Neural cell (in vitro differentiated cells): ENCODE measurements around the gene AGBL1. TPM values are rescaled to one million over a fixed set of nuclear protein-coding genes. Genes with fewer than 3 reads are reported as not detected.

Experiments used
- H2AFZ ChIP-seq: fragments of 200-600, 300-800 bp; sonication (generic), shearing (Covaris generic); 2 replicates; pipeline ENCODE4 v1.6.0; 2014; ENCODE audit warnings: low read depth, mild to moderate bottlenecking, antibody characterized with exemption, low read length, moderate library complexity
- H3F3A ChIP-seq: fragments of 200-600 bp; shearing (Covaris generic); 2 replicates; pipeline ENCODE4 v1.6.1; 2016; ENCODE audit warnings: mild to moderate bottlenecking, moderate library complexity, mixed read lengths, antibody characterized with exemption, low read length; ENCODE audit not compliant: insufficient read depth, poor library complexity, severe bottlenecking
- H3K27ac ChIP-seq: fragments of 200-600, 300-800 bp; sonication (generic), shearing (Covaris generic); 2 replicates; pipeline ENCODE4 v1.5.1; 2014; ENCODE audit warnings: mild to moderate bottlenecking, low read length, moderate library complexity
- H3K27me3 ChIP-seq: fragments of 300-800, 200-600 bp; sonication (generic), shearing (Covaris generic); 2 replicates; pipeline ENCODE4 v1.6.0; 2014; ENCODE audit warnings: mild to moderate bottlenecking, low read depth, low read length, moderate library complexity; ENCODE audit not compliant: insufficient read depth
- H3K36me3 ChIP-seq: fragments of 300-800, 200-600 bp; sonication (generic), shearing (Covaris generic); 2 replicates; pipeline ENCODE4 v1.5.1; 2014; ENCODE audit warnings: mild to moderate bottlenecking, antibody characterized with exemption, low read length, moderate library complexity; ENCODE audit not compliant: insufficient read depth
- H3K4me2 ChIP-seq: fragments of 300-800, 200-600 bp; sonication (generic), shearing (Covaris generic); 2 replicates; pipeline ENCODE4 v1.6.0; 2014; ENCODE audit warnings: mild to moderate bottlenecking, low read length
- H3K4me3 ChIP-seq: fragments of 300-800, 200-600 bp; sonication (generic), shearing (Covaris generic); 2 replicates; pipeline ENCODE4 v1.5.1; 2014; ENCODE audit warnings: mild to moderate bottlenecking, low read length, moderate library complexity
- H3K79me2 ChIP-seq: fragments of 200-600 bp; shearing (Covaris generic); replicated peaks from 2 replicates; pipeline ENCODE4 v1.6.0; 2014; ENCODE audit warnings: mild to moderate bottlenecking, low read length, moderate library complexity; ENCODE audit not compliant: insufficient read depth
- H3K9ac ChIP-seq: fragments of 300-800, 200-600 bp; sonication (generic), shearing (Covaris generic); 2 replicates; pipeline ENCODE4 v1.6.1; 2016; ENCODE audit warnings: mild to moderate bottlenecking, low read length, mixed read lengths
- H3K9me2 ChIP-seq: fragments of 200-600 bp; shearing (Covaris generic); 2 replicates; pipeline ENCODE4 v1.6.1; 2016; ENCODE audit warnings: mild to moderate bottlenecking, low read length, mixed read lengths; ENCODE audit not compliant: insufficient read depth
- H3K9me3 ChIP-seq: fragments of 200-600, 300-800 bp; sonication (generic), shearing (Covaris generic); 2 replicates; pipeline ENCODE4 v1.6.1; 2016; ENCODE audit warnings: mild to moderate bottlenecking, mixed run types, low read length, moderate library complexity, mixed read lengths
- H4K20me1 ChIP-seq: fragments of 200-600 bp; shearing (Covaris generic); 2 replicates; pipeline ENCODE4 v1.6.1; 2016; ENCODE audit warnings: mild to moderate bottlenecking, mixed run types; ENCODE audit not compliant: insufficient read depth
- EP300 ChIP-seq: fragments of 450-650 bp; conservative IDR thresholded peaks from 2 replicates; pipeline ENCODE4 v1.6.1; 2014; ENCODE audit warnings: antibody characterized with exemption, mild to moderate bottlenecking, moderate library complexity; ENCODE audit not compliant: poor library complexity, severe bottlenecking
- EZH2 ChIP-seq: fragments of 200-600, 300-800 bp; shearing (Covaris generic), sonication (generic); IDR thresholded peaks from 2 replicates; pipeline ENCODE4 v1.6.1; 2014; ENCODE audit warnings: antibody characterized with exemption, low read length, borderline replicate concordance, mild to moderate bottlenecking; ENCODE audit not compliant: insufficient read depth, poor library complexity, severe bottlenecking
- MXI1 ChIP-seq: fragments of 450-650 bp; conservative IDR thresholded peaks from 2 replicates; pipeline ENCODE4 v1.6.1; 2014; ENCODE audit warnings: antibody characterized with exemption, mild to moderate bottlenecking; ENCODE audit not compliant: poor library complexity, severe bottlenecking
- POLR2AphosphoS5 ChIP-seq: IDR thresholded peaks from 2 replicates; pipeline ENCODE4 v1.6.1; 2012
- SMC3 ChIP-seq: fragments of 450-650 bp; conservative IDR thresholded peaks from 2 replicates; pipeline ENCODE4 v1.6.1; 2014; ENCODE audit warnings: antibody characterized with exemption, mild to moderate bottlenecking, moderate library complexity; ENCODE audit not compliant: poor library complexity
- TAF1 ChIP-seq: IDR thresholded peaks from 2 replicates; pipeline ENCODE4 v1.6.1; 2012; ENCODE audit warnings: low read depth
- polyA plus RNA-seq: library from polyadenylated mRNA; depleted of rRNA; stranded (reverse); fragments of >200 nt; gene quantifications from 2 replicates; pipeline ENCODE4 v1.2.3, GENCODE V29; 2014
- TF ChIP-seq, protein P1 (sequence below): fragments of 450-650 bp; IDR thresholded peaks from 2 replicates; pipeline ENCODE4 v1.5.1; 2014; ENCODE audit warnings: antibody characterized with exemption, mild to moderate bottlenecking, moderate library complexity; ENCODE audit not compliant: poor library complexity, severe bottlenecking
- TF ChIP-seq, protein P2 (sequence below): IDR thresholded peaks from 2 replicates; pipeline ENCODE4 v1.6.1; 2012; ENCODE audit warnings: borderline replicate concordance

AGBL1 gene
- polyA plus RNA-seq, 1 donor from 2014 or later = 0.12 TPM

DNA sequence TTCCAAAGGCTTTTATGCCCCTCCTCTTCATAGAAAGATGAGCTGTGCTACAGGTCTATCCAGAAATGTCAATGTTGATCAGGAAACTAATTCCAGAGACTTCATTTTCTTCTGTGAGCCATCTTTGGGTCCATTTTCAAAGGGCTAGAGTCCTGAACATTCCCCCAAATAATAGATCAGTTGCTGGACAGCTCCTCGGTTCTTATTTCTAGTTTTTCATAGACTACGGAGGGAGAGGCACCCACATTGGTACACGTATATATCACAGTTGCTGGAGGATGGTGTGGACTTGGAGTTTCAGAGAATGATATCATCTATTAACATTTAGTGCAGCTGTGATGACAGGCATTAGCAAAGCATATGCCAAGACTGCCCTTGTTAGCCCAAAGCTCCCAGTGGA, 59.1 kb downstream of the AGBL1 start:
- Histone ChIP-seq H3K79me2 (no peaks in the 10 kb centered on the region), H3K9me3 (no peaks in the 10 kb centered on the region), H3K27ac (no peak overlapping the region), H3K36me3 (no peaks in the 10 kb centered on the region), H3K4me2 (no peak overlapping the region), H3K27me3 (no peaks in the 10 kb centered on the region), H3F3A (no peaks in the 10 kb centered on the region), H3K4me3 (no peak overlapping the region), H3K9ac (no peak overlapping the region), H3K9me2 (no peaks in the 10 kb centered on the region), H4K20me1 (no peaks in the 10 kb centered on the region), H2AFZ (no peak overlapping the region)
- no peak for TF ChIP-seq POLR2AphosphoS5
- no peak for TF ChIP-seq EP300
- TF ChIP-seq, protein P1, sequence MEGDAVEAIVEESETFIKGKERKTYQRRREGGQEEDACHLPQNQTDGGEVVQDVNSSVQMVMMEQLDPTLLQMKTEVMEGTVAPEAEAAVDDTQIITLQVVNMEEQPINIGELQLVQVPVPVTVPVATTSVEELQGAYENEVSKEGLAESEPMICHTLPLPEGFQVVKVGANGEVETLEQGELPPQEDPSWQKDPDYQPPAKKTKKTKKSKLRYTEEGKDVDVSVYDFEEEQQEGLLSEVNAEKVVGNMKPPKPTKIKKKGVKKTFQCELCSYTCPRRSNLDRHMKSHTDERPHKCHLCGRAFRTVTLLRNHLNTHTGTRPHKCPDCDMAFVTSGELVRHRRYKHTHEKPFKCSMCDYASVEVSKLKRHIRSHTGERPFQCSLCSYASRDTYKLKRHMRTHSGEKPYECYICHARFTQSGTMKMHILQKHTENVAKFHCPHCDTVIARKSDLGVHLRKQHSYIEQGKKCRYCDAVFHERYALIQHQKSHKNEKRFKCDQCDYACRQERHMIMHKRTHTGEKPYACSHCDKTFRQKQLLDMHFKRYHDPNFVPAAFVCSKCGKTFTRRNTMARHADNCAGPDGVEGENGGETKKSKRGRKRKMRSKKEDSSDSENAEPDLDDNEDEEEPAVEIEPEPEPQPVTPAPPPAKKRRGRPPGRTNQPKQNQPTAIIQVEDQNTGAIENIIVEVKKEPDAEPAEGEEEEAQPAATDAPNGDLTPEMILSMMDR = no peak
- no peak for TF ChIP-seq EZH2
- no peak for TF ChIP-seq MXI1

DNA sequence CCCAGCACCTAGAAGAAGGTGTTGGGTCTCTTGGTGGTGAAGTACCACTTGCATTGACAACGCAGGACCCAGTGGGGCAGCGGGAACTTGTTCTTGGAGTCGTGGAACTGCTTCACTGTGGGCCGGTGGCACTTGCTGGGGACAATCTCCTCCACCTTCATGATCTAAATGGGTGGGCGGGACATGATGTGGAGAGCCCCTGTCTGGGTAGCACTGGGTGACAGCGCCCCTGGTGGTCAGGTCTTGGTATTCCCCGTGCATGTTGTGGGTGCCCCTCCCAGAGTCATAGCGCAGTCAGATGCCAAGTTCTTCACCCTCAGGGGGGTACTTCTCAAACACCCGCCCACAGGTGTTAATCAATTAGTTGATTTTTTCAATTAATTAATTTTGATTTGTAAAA, 60.2 kb downstream of the AGBL1 start:
- H3K79me2 ChIP-seq = no peaks in the 10 kb centered on the region
- no peak overlapping the region for H3K4me2 ChIP-seq
- H4K20me1 ChIP-seq = no peaks in the 10 kb centered on the region
- H3K9ac ChIP-seq = no peak overlapping the region
- H3K27me3 ChIP-seq = no peaks in the 10 kb centered on the region
- TF ChIP-seq, protein P1 = peak; percentile 16
- TF ChIP-seq, protein P2, sequence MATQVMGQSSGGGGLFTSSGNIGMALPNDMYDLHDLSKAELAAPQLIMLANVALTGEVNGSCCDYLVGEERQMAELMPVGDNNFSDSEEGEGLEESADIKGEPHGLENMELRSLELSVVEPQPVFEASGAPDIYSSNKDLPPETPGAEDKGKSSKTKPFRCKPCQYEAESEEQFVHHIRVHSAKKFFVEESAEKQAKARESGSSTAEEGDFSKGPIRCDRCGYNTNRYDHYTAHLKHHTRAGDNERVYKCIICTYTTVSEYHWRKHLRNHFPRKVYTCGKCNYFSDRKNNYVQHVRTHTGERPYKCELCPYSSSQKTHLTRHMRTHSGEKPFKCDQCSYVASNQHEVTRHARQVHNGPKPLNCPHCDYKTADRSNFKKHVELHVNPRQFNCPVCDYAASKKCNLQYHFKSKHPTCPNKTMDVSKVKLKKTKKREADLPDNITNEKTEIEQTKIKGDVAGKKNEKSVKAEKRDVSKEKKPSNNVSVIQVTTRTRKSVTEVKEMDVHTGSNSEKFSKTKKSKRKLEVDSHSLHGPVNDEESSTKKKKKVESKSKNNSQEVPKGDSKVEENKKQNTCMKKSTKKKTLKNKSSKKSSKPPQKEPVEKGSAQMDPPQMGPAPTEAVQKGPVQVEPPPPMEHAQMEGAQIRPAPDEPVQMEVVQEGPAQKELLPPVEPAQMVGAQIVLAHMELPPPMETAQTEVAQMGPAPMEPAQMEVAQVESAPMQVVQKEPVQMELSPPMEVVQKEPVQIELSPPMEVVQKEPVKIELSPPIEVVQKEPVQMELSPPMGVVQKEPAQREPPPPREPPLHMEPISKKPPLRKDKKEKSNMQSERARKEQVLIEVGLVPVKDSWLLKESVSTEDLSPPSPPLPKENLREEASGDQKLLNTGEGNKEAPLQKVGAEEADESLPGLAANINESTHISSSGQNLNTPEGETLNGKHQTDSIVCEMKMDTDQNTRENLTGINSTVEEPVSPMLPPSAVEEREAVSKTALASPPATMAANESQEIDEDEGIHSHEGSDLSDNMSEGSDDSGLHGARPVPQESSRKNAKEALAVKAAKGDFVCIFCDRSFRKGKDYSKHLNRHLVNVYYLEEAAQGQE = no peak
- no peak overlapping the region for H2AFZ ChIP-seq
- no peaks in the 10 kb centered on the region for H3F3A ChIP-seq
- H3K9me2 ChIP-seq = no peaks in the 10 kb centered on the region
- no peak overlapping the region for H3K4me3 ChIP-seq
- H3K9me3 ChIP-seq = no peaks in the 10 kb centered on the region
- H3K36me3 ChIP-seq = no peaks in the 10 kb centered on the region
- no peak overlapping the region for H3K27ac ChIP-seq

DNA sequence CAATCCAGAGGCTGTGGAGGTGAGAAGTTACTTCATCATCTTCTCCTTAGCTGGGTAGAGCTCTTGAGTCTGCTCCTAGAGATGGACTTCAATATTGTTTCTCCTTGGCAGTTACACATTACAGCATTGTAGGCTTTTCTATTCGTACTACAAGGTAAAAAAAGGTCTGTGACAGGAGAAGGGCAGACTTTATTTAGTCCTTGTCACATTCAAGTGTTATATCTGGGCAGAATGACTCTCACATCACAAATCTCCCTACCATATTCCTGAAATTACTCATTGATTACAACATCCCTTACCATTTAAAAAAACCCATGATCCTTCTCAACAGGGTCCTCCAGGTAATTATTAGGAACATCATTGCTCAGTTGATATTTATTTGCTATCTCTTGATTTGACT, 75.0 kb downstream of the AGBL1 start:
- Histone ChIP-seq H3K9me3 (no peaks in the 10 kb centered on the region), H4K20me1 (no peaks in the 10 kb centered on the region), H2AFZ (no peak overlapping the region), H3K27ac (no peak overlapping the region), H3K9ac (no peak overlapping the region), H3K9me2 (no peaks in the 10 kb centered on the region), H3K79me2 (no peaks in the 10 kb centered on the region), H3K4me2 (no peak overlapping the region), H3K4me3 (no peak overlapping the region), H3K27me3 (no peaks in the 10 kb centered on the region), H3F3A (no peaks in the 10 kb centered on the region), H3K36me3 (no peaks in the 10 kb centered on the region)
- TF ChIP-seq SMC3 (no peak), MXI1 (no peak), TAF1 (no peak)
- TF ChIP-seq, protein P2 = no peak
